ENCODE results near the gene SRPRB. TPM values are rescaled to one million over a fixed set of nuclear protein-coding genes. Genes with fewer than 3 reads are reported as not detected.

SRPRB gene
- total and polyA plus RNA-seq, 2 donors (not counting 3 experiments of a cell fraction or from before 2014, with no cell fraction given): 22.7 to 69.2 TPM

DNA sequence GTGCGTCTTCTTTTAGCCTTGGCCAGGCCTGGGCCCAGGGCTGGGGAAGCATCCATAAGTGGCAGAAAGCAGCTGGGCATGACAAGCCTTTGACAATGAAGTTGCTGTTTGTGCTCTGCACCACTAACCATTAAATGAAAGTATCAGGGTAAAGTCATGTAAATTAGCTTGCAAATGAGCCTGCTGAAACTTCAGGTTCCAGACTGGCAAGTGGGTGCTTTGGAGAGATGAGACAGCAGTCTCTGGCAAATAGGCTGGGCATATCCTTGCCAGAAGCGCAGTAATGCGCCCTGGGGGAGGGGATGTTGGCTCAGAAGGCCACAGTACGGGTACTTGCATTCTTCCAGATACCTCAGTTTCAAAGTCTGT, 49.4 kb downstream of the SRPRB start:
- BruUV-seq (replicated peaks): no TSS peak
- Histone ChIP-seq H3K79me2 (ENCODE audit: control insufficient read depth, insufficient read depth, low read length) (no peaks in the 10 kb centered on the region), H2AFZ (ENCODE audit: low read depth, low read length) (no peak overlapping the region), H4K20me1 (replicated peaks; ENCODE audit: control insufficient read depth, extremely low read depth, insufficient read depth, low read length) (no peaks in the 10 kb centered on the region), H3K9ac (replicated peaks; ENCODE audit: extremely low read depth, insufficient read depth, low read length) (no peak overlapping the region), H3K36me3 (ENCODE audit: control insufficient read depth in 2 of 2, extremely low read depth in 1 of 2, insufficient read depth in 2 of 2, low read length in 2 of 2) (no peaks in the 10 kb centered on the region), H3K27me3 (ENCODE audit: control insufficient read depth in 2 of 2, insufficient read depth in 2 of 2, low read length in 2 of 2) (no peaks in the 10 kb centered on the region), H3K4me3 (replicated peaks in 1 of 3; ENCODE audit: insufficient read depth in 1 of 3, low read depth in 1 of 3, low read length in 3 of 3) (no peak overlapping the region), H3K9me3 (replicated peaks; ENCODE audit: control insufficient read depth, insufficient read depth, low read length) (no peaks in the 10 kb centered on the region), H3K9me1 (replicated peaks; ENCODE audit: control insufficient read depth, extremely low read depth, insufficient read depth, low read length) (no peaks in the 10 kb centered on the region), H3K27ac (ENCODE audit: insufficient read depth, low read depth, low read length) (no peak overlapping the region), H3K4me1 (ENCODE audit: control insufficient read depth, extremely low read depth, insufficient read depth, low read length) (no peaks in the 10 kb centered on the region), H3K4me2 (ENCODE audit: insufficient read depth, low read length) (no peak overlapping the region)
- DNase-seq (ENCODE audit: low read depth, low spot score) (no peak), FAIRE-seq (no peak)
- intact Hi-C loops (cut with micrococcal nuclease): no loop called here
- TF ChIP-seq, protein P1, sequence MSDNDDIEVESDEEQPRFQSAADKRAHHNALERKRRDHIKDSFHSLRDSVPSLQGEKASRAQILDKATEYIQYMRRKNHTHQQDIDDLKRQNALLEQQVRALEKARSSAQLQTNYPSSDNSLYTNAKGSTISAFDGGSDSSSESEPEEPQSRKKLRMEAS (IDR thresholded peaks at IDR 0.05; ENCODE audit: insufficient read depth, insufficient read length): no peak
- no peak for TF ChIP-seq GATA2 (IDR thresholded peaks at IDR 0.05; ENCODE audit: insufficient read depth, insufficient read length, low read depth, low read length)
- TF ChIP-seq MYC (IDR thresholded peaks at IDR 0.05; ENCODE audit: low read depth, low read length): no peak
- TF ChIP-seq POLR2AphosphoS5 (IDR thresholded peaks at IDR 0.05; ENCODE audit: insufficient read depth, low read depth, low read length): no peak
- no peak for TF ChIP-seq FOS (IDR thresholded peaks at IDR 0.05; ENCODE audit: borderline replicate concordance, insufficient read depth, low read length)
- no peak for TF ChIP-seq EZH2 (IDR thresholded peaks at IDR 0.05; ENCODE audit: borderline replicate concordance, low read depth, low read length, severe bottlenecking)
- TF ChIP-seq, protein P2, sequence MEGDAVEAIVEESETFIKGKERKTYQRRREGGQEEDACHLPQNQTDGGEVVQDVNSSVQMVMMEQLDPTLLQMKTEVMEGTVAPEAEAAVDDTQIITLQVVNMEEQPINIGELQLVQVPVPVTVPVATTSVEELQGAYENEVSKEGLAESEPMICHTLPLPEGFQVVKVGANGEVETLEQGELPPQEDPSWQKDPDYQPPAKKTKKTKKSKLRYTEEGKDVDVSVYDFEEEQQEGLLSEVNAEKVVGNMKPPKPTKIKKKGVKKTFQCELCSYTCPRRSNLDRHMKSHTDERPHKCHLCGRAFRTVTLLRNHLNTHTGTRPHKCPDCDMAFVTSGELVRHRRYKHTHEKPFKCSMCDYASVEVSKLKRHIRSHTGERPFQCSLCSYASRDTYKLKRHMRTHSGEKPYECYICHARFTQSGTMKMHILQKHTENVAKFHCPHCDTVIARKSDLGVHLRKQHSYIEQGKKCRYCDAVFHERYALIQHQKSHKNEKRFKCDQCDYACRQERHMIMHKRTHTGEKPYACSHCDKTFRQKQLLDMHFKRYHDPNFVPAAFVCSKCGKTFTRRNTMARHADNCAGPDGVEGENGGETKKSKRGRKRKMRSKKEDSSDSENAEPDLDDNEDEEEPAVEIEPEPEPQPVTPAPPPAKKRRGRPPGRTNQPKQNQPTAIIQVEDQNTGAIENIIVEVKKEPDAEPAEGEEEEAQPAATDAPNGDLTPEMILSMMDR (IDR thresholded peaks at IDR 0.05; ENCODE audit: extremely low read depth in 1 of 2, insufficient read depth in 1 of 2, low read depth in 1 of 2, low read length in 2 of 2): no peak
- TF ChIP-seq POLR2A (IDR thresholded peaks at IDR 0.05; ENCODE audit: low read depth, low read length): no peak
- TF ChIP-seq JUN (IDR thresholded peaks at IDR 0.05; ENCODE audit: borderline replicate concordance, insufficient read depth, insufficient read length, low read depth): no peak
- POLR2A ChIA-PET: no interaction called here
- CTCF ChIA-PET: interaction anchor here (2.5 kb wide), 1 partner anchor 13 kb away, joined by 13 read pairs; no protein-coding TSS in a partner anchor
- dilution Hi-C loops (cut with MboI; ENCODE audit: extremely low pct_ligation_motif_present, low sequenced_read_pairs): no loop called here
